ENCODE data around the gene GRK3.

The GRK3 gene

DNA sequence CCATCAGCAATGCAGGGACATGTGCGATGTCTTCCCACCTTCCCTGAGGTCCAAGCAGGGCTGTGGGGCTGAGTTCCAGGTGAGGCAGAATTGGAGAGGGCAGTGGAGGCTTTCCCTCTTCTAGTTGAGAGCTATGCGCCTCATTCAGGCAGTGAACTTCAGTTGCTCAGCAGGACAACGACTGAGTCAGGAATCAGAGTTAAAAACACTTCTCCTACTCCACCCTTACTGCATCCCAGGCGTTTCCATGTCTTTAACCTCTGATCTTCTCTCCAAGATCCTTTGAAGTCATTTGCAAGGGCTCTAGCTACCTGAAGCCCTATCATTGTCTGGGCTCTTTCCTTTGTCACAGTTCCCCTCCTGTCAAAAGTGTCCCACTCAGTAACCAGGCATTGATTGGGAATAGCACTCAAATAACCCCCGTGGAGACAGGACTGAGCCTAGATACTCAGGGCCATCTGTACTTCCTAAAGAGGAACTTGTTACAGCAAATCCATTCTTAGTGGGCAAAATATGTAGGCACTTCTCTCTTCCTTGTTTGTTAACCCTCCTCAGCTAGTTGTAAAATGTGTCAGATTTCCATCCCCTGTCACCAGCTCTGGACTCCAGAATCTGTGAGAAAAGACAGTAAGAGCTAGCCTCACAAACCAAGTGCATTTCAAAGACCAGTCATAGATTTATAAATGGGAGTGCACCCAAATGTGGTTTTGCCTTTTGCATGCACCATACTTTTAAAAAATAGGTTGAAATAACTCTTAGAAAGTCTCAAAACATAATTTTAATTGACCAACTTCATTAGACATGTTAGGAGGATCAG, 105.0 kb downstream of the GRK3 start:
- no peak for DNase-seq

DNA sequence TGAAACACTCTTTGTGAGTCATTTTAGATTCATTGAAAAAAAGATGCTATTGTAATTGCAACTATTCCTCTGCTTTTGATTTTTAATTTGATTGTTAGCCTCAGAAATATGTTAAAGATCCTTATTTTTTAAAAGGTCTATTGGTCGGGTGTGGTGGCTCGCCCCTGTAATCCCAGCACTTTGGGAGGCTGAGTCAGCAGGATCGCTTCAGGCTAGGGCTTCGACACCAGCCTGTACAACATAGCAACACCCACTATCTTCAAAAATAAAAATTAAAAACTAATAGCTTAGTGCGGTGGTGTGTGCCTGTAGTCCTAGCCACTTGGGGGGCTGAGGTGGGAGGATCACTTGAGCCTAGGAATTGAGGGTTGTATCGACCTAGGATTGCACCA, 105.6 kb downstream of the GRK3 start:
- no peak for DNase-seq

DNA sequence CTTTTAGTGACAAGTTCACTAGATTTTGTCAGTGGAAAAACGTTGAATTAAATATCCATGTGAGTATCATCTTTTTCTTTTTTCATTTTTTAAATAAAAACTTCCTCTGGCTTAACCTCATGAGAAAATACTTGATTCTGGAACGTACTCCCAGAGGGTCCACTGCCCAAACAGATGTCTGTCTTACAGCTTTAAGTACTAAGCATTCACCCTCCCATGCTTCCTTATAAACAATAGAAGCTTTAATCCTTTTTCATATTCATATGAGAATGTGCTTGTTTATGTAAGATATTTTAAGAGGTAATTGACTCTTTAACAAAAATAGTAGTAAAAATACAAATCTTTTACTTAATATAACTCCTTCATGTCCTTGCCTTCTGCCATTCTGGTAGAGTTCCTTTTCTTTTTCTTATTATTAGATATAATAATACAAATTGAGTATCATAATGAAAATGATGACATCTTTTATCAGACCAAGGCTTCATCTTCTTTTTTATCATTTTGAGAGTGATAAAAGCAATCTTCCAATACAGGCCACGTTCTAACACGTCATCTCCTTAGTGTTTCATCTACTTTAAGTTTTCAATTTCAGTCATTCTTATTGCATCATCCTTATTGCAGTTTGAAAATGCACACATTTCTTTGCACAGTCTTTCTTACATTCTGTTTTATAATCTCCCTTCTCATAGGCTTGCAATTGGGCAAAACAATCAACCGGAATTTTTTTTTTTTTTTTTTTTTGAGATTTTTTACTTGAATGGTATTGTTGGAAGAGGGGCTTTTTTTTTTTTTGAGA, 108.0 kb downstream of the GRK3 start:
- DNase-seq = no peak

DNA sequence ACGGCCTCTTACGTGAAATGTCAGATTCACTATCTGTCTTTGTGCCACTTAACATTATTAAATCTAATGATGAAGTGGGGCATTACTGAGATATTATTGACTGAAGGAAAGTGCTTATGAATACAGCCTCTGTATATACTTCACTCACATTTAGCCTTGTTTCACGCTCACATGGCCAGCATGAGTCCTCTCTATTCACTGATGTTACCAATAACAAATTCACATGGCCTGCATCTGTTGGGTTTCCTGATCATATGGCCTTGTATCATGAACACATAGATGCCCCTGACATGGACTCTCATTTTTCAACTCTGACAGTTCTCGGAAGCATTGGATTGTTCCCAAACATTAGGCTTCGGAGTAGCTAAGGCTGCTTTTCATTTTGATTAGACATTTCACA, 109.2 kb downstream of the GRK3 start:
- no peak for DNase-seq

DNA sequence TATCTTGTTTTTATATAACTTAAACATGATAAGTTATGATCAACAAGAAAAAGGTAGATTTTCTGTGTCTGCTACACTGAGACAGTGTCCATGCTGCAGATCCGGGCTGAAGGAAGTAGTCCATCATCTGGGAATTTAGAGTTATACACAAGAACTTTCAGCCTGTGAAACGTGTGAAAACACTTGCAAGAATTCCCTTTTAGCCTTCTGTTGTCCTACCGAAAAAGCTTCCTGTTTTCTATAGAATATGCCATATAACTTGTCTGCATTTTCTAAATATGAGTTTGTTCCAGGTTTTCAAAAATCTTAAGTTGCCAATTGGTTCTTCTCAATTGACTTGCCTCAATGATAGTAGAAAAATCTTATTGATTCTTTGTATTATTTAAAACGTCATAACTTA, 113.2 kb downstream of the GRK3 start:
- DNase-seq = no peak

DNA sequence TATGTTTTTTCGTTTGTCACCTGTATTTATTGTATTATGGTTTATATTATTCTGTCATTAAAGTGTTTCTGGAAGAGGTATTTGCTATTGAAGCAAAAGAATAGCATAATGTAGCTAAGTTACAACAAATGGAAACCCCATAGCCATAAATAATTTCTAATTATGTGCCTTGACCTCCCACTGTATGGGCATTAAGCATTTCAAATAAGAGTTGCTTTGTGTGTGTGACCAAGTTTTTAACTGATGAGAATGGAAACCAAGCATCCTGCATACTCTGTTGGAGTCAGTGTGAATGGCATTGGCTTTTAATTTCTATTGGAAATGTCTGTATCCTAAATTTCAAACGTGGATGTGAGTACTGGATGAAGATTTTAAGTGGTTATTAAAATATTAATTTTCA, 115.6 kb downstream of the GRK3 start:
- no peak for DNase-seq

DNA sequence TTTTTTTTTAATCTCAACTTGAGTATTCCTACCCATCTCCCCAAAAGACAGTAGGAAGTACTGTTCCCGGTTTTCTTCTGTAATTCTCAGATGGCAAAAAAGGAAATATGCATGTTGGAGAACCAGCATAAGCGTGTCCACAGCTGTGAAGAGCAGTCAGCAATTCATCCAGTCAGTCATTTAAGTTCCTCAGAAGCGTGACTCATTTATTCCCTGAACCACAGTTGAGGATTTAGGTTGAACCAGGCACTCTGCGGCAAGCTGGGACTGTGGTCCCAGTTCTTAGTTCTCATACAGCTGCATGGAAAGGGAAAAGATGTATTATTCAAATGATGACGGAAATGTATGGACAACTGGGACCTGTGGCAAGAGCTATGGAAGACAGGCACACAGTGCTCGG, 116.5 kb downstream of the GRK3 start:
- DNase-seq = no peak

DNA sequence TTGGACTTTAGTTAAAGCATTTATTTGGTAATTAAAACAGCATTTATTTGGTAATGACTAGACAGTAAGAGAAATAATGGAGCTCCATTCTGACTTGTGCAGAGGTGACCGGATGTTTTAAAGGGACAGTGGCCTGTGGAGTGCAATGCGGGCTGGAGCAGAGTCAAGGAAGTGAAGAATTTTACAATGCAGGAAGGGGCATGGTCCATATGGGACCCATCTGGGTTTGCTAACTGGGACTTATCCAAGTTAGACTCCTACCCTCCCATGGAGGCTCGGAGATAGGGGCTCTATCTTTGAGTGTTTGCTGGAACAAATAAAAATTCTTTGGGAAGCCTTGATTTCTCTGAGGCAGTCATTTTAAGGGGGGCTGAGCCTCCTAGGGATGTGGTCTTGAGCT, 117.6 kb downstream of the GRK3 start:
- no peak for DNase-seq

DNA sequence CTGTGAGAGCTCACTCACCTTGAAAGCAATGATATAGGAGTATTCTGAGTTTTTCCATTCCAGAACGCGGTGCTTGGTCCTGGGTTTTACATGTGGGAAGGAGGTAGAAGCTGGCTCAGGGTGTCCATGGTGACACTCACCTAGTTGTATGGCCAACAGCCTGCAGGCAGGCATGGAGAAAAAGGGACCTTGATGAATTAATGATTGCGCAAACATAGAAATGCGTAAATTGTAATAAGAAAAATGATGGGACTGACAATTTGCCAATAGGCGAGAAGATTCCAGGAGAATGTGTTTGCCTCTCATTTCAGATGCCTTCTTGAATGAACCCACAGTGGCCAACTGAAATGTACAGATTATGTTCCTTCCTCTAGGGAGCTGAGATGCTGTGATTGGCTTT, 124.2 kb downstream of the GRK3 start:
- DNase-seq = no peak

DNA sequence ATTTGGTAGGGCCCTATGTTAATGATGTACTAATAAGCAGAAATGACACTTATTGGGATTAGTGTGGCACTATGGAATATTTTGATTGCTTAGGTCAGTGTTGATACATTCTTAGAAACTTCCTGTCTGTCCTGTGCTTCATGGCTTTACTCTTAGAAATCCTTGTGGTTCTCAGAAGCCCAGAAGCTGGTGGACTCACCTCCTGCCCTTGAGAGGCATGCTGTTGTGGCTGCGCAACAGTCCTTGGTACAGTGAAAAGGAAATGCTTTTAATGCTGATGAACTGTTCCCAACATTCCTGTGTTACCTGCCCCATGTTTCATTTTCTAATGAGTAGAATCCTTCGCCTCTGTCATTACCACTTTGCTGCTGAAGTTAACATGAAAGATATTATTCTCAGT, 125.2 kb downstream of the GRK3 start:
- no peak for DNase-seq

DNA sequence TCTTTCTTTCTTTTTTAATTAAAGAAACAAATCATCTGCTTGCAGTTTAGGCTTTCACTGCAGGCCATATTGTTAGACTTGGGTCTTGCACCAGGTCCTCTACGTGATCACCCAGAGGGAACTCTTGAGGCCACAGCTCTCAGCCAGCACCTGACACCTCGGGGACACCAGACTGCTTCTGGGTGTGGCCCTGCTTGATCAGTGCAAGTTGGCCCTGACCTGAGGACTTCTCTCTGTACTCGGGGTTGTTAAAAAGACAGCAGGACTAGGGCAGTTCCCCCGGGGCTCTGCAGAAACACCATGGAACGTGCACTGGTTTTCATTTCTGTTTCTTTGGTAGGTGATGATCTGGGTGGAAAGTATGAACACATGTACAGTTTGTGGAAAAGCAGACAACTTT, 126.3 kb downstream of the GRK3 start:
- DNase-seq = no peak

DNA sequence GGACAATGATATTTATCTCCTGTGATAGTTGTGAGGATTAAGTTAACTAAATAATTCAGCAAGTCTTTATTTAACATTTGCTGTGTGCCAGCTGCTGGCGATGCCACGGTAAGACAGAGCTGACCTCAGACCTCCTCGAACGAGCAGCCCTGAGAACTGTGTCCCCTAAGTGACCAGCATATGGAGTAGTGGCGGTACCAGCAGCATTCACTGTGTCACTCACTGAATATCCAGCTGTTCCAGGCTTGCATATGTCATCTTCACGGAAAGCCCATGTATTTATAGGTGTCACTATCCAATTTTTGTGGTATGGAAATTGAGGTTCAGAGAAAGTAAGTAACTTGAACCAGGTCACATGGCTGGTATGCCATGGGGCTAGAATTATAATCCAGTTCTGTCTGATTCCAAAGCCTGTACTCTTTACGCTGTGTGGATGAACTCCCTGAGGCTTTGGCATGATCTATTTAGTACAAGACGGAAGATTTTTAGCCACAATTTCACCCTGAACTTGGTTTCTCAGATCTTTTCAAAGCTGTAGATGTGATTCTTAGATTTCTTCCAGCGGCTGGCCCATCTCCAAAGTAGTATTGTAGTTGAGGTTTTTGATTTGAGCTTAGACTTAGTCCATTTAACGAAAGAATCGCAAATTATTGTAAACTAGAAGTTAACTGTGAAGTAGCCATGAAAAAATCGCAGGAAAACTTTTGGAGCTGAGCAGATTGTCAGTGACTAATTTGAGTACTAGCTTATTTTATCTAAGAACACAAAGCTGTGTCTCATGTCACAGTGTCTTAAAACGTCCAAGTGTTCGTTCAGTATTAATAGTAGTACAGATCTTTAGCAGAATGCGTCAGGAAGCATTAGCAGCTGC, 128.2 kb downstream of the GRK3 start:
- DNase-seq = no peak

DNA sequence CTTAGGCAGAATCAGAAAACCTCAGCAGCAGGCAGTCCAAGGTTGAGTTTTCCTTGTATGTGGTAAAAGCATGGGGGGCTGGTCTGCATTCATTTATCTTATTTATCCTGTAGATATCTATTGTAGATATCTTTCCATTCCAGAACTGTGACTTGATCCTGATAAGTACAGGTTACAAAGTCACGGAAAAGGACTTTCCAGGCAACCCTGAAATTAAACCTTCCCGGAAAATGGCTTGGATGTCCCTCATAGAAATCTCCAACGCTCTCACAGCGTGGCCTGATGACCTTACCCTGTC, 128.7 kb downstream of the GRK3 start:
- DNase-seq = no peak

DNA sequence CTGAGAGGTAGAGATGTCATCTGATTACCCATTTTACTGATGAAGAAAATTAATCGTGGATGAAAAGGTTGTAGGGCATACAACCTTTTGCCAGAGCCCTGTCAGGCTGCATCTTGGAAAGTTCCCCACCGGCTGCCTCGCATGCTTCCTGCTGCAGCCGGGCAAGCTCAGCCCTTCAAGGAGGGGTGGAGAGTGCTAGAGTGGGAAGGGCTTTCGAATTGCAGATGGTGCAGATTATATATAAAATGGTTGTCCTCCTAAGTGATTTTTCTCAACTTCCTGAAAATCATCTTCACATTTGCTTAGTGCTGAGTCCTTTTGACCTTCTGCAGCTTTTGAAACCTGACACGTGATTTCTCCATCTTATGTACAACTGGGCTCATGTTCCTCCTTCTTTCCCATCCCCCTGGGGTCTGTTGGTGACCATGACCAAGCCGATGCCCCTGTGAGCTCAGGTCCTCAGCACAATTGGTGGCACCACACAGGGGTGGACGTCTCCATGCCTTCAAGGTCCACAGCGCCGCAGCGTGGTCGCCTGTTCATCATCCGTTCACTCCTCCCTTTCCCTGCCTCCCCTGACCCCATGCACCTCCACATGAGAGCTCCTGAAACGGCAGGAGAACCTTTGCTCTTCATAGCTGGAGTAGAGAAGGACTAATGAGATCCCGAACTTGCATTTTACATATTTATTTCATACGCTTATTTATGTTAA, 129.9 kb downstream of the GRK3 start:
- DNase-seq = no peak

DNA sequence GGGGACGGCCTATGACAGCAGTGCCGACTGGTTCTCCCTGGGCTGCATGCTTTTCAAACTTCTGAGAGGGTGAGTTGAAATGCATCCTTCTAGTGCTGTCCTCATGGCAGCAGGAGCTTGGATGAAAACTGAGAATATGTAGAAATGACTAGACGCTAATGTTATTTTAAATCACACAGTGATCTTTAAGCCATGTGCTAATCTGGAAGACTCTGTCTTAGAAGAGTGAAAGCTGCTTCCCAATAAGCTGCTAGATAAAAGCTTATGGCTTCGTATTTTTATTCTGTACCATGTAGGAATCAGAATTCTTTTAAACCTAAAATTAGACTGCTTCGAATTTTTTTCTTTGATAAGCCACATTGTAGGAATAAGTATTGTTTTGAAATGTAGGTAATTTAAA, 130.7 kb downstream of the GRK3 start:
- DNase-seq = no peak

DNA sequence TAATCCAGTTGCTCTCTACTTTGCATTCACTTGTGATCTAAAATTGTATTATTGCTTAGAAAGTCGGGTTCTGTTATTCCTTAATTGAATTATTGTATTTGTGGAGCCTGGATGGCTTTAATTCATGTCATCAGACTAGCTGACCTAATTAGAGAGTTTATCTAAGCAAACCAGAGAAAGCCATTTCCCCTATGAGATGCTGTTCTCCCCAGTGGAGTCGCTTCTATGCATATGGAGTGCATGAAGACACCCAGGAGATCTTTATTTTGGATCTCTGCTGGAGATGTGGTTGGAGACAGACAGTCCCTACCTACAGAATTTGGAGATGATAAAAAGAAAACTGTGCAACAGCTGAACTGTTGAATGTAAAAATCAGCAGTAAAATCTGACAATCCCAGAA, 132.3 kb downstream of the GRK3 start:
- no peak for DNase-seq

DNA sequence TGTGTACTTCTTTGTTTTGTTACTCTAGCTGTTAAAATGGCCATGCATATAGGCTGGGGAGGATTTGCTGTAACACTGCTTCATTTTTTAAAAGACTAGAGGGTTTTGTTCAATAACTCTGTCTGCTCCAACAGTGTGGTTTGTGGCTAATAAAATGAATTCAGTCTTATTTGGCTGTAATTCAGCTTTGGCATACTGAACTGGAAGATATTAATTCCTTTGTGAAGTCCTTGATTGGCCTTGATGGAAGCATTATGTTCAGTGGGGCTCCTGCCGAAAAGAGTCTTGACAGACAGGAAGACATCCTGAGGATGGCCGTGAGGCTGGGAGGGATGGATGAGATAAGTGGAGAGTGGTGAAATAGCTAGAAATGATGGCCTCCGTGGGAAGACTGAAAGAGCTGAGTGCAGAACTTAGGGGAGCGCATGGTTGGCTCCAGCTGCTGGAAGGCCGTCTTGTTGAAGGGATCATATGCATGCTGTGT, 132.7 kb downstream of the GRK3 start:
- no peak for DNase-seq

DNA sequence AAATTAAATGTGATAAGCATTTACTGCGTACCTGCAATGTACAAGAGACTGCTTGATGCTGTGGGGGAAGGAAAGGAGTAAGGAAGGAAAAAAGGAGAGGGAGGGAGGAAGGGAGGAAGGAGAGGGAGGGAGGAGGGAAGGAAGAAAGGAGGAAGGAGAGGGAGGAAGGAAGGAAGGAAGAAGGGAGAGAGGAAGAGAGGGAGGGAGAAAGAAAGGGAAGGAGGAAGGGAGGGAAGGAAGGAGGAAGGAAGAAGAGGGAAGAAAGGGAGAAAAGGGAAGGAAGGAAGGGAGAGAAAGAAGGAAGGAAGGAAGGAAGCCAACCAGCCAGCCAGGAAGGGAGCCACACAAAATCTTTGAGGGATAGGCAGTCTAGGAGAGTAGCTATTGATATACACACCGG, 133.5 kb downstream of the GRK3 start:
- no peak for DNase-seq

DNA sequence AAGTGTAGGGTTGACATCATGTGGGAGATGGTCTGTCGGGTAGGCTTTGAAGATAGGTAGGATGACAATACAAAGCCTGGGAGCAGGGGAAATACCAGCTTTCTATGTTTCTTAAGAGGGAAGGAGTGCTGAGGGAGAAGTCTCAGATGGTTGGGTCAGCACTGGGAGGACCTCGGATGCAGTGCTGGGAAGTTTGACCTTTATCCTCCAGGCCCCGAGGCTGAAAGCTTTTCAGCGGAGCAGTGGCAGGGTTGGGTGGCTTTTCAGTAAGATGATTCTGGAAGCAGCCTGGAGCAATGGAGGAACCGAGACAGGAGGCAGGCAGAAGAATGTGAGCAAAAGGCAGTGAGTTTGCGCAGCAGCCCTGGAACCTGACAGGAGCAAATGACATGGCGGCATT, 134.0 kb downstream of the GRK3 start:
- DNase-seq = no peak

DNA sequence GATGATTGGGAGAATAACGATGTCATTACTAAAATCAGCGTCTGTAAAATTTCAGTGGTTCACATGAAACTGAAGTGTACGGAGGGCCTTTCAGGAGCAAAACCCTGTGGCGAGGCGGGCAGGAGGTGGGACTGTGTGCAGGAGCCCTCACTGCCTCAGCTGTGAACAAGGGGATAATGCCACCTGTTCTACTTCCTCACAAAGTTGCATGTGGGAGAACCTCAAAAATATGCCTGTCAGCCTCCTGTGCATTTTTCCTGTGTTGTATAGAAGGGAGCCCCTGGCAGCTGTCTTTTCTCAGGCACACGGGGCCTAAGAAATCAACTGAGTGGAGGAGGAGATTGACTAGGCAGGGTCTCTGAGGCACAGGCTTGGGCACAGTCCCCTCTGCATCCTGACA, 134.5 kb downstream of the GRK3 start:
- DNase-seq = no peak

DNA sequence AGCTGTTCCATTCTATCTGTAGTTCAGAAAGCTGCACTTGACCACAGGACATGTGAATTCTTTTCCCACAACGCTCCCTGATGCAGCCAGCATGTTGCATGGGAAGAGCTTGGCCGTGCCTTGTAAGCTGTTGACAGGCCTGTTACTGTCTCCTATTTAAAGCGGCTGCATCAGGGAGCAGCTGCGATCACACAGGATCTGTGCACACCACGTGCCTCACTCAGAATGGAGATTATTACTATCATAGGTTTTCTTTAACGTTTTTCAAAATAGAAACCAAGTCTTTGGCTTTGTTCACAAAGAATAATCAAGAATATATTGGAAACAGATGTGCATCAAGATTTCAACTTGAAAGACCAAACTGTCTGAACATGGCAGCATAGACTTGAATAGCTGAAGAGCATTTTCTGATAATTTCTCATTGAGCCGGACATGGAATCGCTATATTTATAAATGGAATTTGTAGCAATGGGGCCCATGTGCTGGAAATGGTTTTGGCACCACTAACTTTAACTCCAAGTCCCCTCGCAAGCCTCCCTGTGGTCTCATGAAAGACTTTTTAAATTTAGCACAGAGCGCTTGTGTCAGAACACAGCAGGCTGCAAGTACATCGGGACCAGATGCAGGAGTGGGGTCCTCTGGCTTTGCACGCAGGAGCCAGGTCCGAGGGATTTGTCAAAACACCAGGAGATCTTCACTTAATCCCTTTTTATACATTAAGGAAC, 136.7 kb downstream of the GRK3 start:
- no peak for DNase-seq

DNA sequence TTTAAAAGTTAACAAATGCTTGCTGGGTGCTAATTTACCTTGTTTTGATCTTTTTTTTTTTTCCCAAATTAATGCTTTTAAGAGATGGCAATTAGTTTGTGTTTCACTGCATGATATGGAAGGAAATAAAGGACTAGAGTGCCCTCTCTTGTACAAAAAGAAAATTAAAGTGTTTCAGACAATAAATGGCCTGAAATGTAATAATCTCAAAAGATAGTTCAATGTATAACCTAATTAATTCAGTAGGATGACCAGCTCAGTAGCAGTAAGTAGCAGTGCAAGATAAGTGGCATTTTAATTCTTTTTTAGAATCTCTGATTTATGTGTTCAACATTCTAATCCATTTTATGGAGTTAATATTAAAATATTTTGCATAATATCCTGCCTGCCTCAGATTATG, 137.6 kb downstream of the GRK3 start:
- no peak for DNase-seq

Measured in activated CD4-positive, CD25-positive, alpha-beta regulatory T cell (primary cell).